GM23338 (cell line): ENCODE results near the gene PDE1C. TPM values are rescaled to one million over a fixed set of nuclear protein-coding genes. Genes with fewer than 3 reads are reported as not detected.

Experiments used
- ATAC-seq: fragments of 200-7000 bp; cut with Tn5 transposase; 3 replicates; pipeline ENCODE4 v1.9.1; 2020
- DNase-seq: peaks from one replicate; pipeline ENCODE4 v3.0.0-alpha.2; 2015; ENCODE audit warnings: low spot score
- H2AFZ ChIP-seq: fragments of 200-600 bp; sonication (generic); 2 replicates; pipeline ENCODE4 v1.8.0; 2016; ENCODE audit warnings: antibody characterized with exemption, mild to moderate bottlenecking, moderate library complexity
- H3F3A ChIP-seq: fragments of 200-600 bp; sonication (generic); replicated peaks from 2 replicates; pipeline ENCODE4 v1.8.0; 2017; ENCODE audit warnings: antibody characterized with exemption, mixed run types, low read depth
- H3K27ac ChIP-seq: fragments of 200-600 bp; sonication (generic); 2 replicates; pipeline ENCODE4 v1.6.1; 2016; ENCODE audit warnings: low read depth
- H3K27me3 ChIP-seq: fragments of 200-600 bp; sonication (generic); 2 replicates; pipeline ENCODE4 v1.8.0; 2016; ENCODE audit warnings: mild to moderate bottlenecking, mixed run types, moderate library complexity; ENCODE audit not compliant: insufficient read depth
- H3K36me3 ChIP-seq: fragments of 200-600 bp; sonication (generic); 2 replicates; pipeline ENCODE4 v1.8.0; 2016; ENCODE audit warnings: mild to moderate bottlenecking; ENCODE audit not compliant: insufficient read depth
- H3K4me1 ChIP-seq: fragments of 200-600 bp; sonication (generic); 2 replicates; pipeline ENCODE4 v1.8.0; 2016; ENCODE audit warnings: mild to moderate bottlenecking, moderate library complexity; ENCODE audit not compliant: insufficient read depth
- H3K4me2 ChIP-seq: fragments of 200-600 bp; sonication (generic); 2 replicates; pipeline ENCODE4 v1.7.1; 2017; ENCODE audit warnings: mixed run types
- H3K4me3 ChIP-seq: fragments of 200-600 bp; sonication (generic); 2 replicates; pipeline ENCODE4 v1.6.1; 2016; ENCODE audit warnings: mixed run types
- H3K79me2 ChIP-seq: fragments of 200-600 bp; sonication (generic); replicated peaks from 2 replicates; pipeline ENCODE4 v1.8.0; 2017; ENCODE audit warnings: mild to moderate bottlenecking; ENCODE audit not compliant: insufficient read depth
- H3K9me2 ChIP-seq: fragments of 200-600 bp; sonication (generic); 2 replicates; pipeline ENCODE4 v1.8.0; 2017; ENCODE audit not compliant: insufficient read depth
- H4K20me1 ChIP-seq: fragments of 200-600 bp; sonication (generic); replicated peaks from 2 replicates; pipeline ENCODE4 v1.8.0; 2017; ENCODE audit warnings: mild to moderate bottlenecking; ENCODE audit not compliant: insufficient read depth
- H3K27ac Mint-ChIP-seq: 2 replicates; pipeline ENCODE4 v1.8.0; 2020; ENCODE audit warnings: inconsistent platforms, mild to moderate bottlenecking, moderate library complexity, mixed read lengths
- H3K27me3 Mint-ChIP-seq: 3 replicates; pipeline ENCODE4 v1.8.0; 2022; ENCODE audit warnings: low read depth, mild to moderate bottlenecking, moderate library complexity, mixed read lengths, inconsistent platforms; ENCODE audit not compliant: insufficient read depth, poor library complexity
- H3K36me3 Mint-ChIP-seq: 3 replicates; pipeline ENCODE4 v1.8.0; 2021; ENCODE audit warnings: low read depth, mild to moderate bottlenecking, inconsistent platforms, moderate library complexity, mixed read lengths
- H3K4me1 Mint-ChIP-seq: 3 replicates; pipeline ENCODE4 v1.8.0; 2020; ENCODE audit warnings: mild to moderate bottlenecking, inconsistent platforms, mixed read lengths
- H3K4me3 Mint-ChIP-seq: 3 replicates; pipeline ENCODE4 v1.8.0; 2021; ENCODE audit warnings: moderate library complexity, mild to moderate bottlenecking, inconsistent platforms, mixed read lengths
- H3K9me3 Mint-ChIP-seq: 3 replicates; pipeline ENCODE4 v1.8.0; 2020; ENCODE audit warnings: moderate library complexity, mild to moderate bottlenecking, inconsistent platforms, mixed read lengths
- CREB1 ChIP-seq: fragments of 250-450 bp; sonication (Bioruptor Pico); IDR thresholded peaks from 2 replicates; pipeline ENCODE4 v1.5.0; 2020; ENCODE audit warnings: low read depth, mild to moderate bottlenecking, moderate library complexity
- CTCF ChIP-seq, 2 experiments: fragments of 200-600 bp in 1 of 2; sonication (generic) in 1 of 2; conservative IDR thresholded peaks; 2 replicates each; pipeline versions ENCODE4 v1.5.1 to v1.6.1; 2016 to 2017; ENCODE audit warnings: antibody characterized with exemption in 2 of 2, low read depth in 2 of 2, mild to moderate bottlenecking in 2 of 2, moderate library complexity in 1 of 2
- EZH2 ChIP-seq: fragments of 200-600 bp; sonication (generic); IDR thresholded peaks from one replicate; pipeline ENCODE4 v1.8.0; 2017; ENCODE audit warnings: antibody characterized with exemption, mild to moderate bottlenecking, low read depth; ENCODE audit not compliant: unreplicated experiment
- EZH2phosphoT487 ChIP-seq: fragments of 200-600 bp; sonication (generic); IDR thresholded peaks from one replicate; pipeline ENCODE4 v1.8.1; 2018; ENCODE audit warnings: antibody characterized with exemption; ENCODE audit not compliant: unreplicated experiment
- JUNB ChIP-seq: IDR thresholded peaks from one replicate; pipeline ENCODE4 v1.6.1; 2016; ENCODE audit warnings: antibody characterized with exemption; ENCODE audit not compliant: unreplicated experiment
- NANOG ChIP-seq: IDR thresholded peaks from 2 replicates; pipeline ENCODE4 v1.6.1; 2016; ENCODE audit warnings: antibody characterized with exemption, borderline replicate concordance
- POLR2AphosphoS5 ChIP-seq: IDR thresholded peaks from 2 replicates; pipeline ENCODE4 v1.6.1; 2016; ENCODE audit warnings: antibody characterized with exemption, low read depth
- STAT1 ChIP-seq: IDR thresholded peaks from one replicate; pipeline ENCODE4 v1.6.1; 2016; ENCODE audit warnings: antibody characterized with exemption; ENCODE audit not compliant: unreplicated experiment
- ZNF114 ChIP-seq: fragments of 250-450 bp; sonication (Bioruptor Pico); IDR thresholded peaks from 2 replicates; pipeline ENCODE4 v1.5.0; 2020; ENCODE audit warnings: mild to moderate bottlenecking, moderate library complexity
- ZNF331 ChIP-seq: fragments of 250-450 bp; sonication (Bioruptor Pico); IDR thresholded peaks from 2 replicates; pipeline ENCODE4 v1.5.0; 2020; ENCODE audit warnings: low read depth, mild to moderate bottlenecking, moderate library complexity
- ZNF462 ChIP-seq: fragments of 250-450 bp; sonication (Bioruptor Pico); IDR thresholded peaks from 2 replicates; pipeline ENCODE4 v1.5.0; 2020; ENCODE audit warnings: mild to moderate bottlenecking, moderate library complexity
- polyA plus RNA-seq: library from polyadenylated mRNA; unstranded; fragments of >200 nt; fragmentation: Nextera tagmentation; extraction: Ambion mirVana; gene quantifications from 2 replicates; pipeline ENCODE4 v1.2.1, GENCODE V29; 2016
- total RNA-seq: library from RNA; depleted of rRNA; stranded (reverse); fragments of >200 nt; shearing (Covaris generic); gene quantifications from 2 replicates; pipeline ENCODE4 v1.2.3, GENCODE V29; 2014
- TF ChIP-seq, protein P1 (sequence below): IDR thresholded peaks from 2 replicates; pipeline ENCODE4 v1.6.1; 2016; ENCODE audit warnings: antibody characterized with exemption
- TF ChIP-seq, protein P2 (sequence below): IDR thresholded peaks from one replicate; pipeline ENCODE4 v1.6.1; 2018; ENCODE audit warnings: antibody characterized with exemption; ENCODE audit not compliant: unreplicated experiment

The PDE1C gene
- total and polyA plus RNA-seq, 2 experiments from 2014 or later, result 0.28 TPM; not detected in 1

DNA sequence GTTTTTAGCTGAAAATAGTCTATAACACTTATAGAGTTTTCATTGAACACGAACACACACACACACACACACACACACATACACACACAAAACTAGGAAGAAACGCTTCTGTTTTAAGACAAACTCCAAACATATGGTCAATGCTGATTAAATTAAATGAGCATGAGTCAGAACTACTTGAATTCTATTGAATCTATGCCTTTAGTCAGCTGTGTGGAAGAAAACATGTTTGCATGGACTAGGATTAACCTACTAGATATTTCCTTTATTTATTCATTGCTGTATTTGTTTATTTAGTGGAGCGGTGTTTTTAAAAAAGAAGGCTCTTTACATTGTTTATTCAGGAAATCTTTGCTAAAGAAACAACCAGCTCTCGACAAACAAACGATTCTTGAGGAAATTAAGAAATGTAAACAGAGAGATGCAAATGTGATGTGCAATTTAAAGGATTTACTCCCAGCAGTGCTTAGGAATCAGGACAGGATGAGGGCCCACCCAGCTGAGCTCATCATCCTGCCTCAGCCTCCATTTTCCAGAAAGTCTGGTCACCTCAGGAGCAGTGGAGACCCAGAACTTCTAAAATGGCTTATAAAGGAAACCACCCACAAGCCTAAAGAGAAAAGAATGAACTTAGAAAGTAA lies 83.2 kb downstream of the PDE1C start:
- no peak for ATAC-seq

More for the DNA sequence above, 83.2 kb downstream of the PDE1C start:
- Mint-ChIP-seq H3K4me3 (no peak overlapping the region), H3K27ac (no peak overlapping the region), H3K27me3 (no peaks in the 10 kb centered on the region), H3K4me1 (peaks cover 6% of the 10 kb centered on the region; the same call in 2 of the 3 replicates), H3K9me3 (peaks cover 10% of the 10 kb centered on the region; the same call in 2 of the 3 replicates), H3K36me3 (peaks cover 6% of the 10 kb centered on the region; the same call in 2 of the 3 replicates)
- no peak overlapping the region for H3K4me3 ChIP-seq
- no peak for DNase-seq
- H3F3A ChIP-seq, result no peaks in the 10 kb centered on the region
- no peaks in the 10 kb centered on the region for H3K27me3 ChIP-seq
- H3K36me3 ChIP-seq, result no peaks in the 10 kb centered on the region
- no peak overlapping the region for H2AFZ ChIP-seq
- no peaks in the 10 kb centered on the region for H4K20me1 ChIP-seq
- peaks cover 3% of the 10 kb centered on the region; the same call in 1 of the 2 replicates for H3K4me1 ChIP-seq
- H3K9me2 ChIP-seq, result 0 out of 2 replicates have a peak, but pooled peaks cover 7% of the 10 kb centered on the region
- no peaks in the 10 kb centered on the region for H3K79me2 ChIP-seq
- no peak overlapping the region for H3K27ac ChIP-seq
- TF ChIP-seq ZNF331 (CRISPR knock-in tag), result no peak
- TF ChIP-seq, protein P1, sequence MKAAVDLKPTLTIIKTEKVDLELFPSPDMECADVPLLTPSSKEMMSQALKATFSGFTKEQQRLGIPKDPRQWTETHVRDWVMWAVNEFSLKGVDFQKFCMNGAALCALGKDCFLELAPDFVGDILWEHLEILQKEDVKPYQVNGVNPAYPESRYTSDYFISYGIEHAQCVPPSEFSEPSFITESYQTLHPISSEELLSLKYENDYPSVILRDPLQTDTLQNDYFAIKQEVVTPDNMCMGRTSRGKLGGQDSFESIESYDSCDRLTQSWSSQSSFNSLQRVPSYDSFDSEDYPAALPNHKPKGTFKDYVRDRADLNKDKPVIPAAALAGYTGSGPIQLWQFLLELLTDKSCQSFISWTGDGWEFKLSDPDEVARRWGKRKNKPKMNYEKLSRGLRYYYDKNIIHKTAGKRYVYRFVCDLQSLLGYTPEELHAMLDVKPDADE, result no peak
- TF ChIP-seq ZNF114, result no peak
- no peak for TF ChIP-seq STAT1
- TF ChIP-seq NANOG, result no peak
- no peak for TF ChIP-seq EZH2phosphoT487
- TF ChIP-seq CREB1 (CRISPR knock-in tag), result no peak
- no peak for TF ChIP-seq ZNF462 (CRISPR knock-in tag)
- TF ChIP-seq, protein P2, sequence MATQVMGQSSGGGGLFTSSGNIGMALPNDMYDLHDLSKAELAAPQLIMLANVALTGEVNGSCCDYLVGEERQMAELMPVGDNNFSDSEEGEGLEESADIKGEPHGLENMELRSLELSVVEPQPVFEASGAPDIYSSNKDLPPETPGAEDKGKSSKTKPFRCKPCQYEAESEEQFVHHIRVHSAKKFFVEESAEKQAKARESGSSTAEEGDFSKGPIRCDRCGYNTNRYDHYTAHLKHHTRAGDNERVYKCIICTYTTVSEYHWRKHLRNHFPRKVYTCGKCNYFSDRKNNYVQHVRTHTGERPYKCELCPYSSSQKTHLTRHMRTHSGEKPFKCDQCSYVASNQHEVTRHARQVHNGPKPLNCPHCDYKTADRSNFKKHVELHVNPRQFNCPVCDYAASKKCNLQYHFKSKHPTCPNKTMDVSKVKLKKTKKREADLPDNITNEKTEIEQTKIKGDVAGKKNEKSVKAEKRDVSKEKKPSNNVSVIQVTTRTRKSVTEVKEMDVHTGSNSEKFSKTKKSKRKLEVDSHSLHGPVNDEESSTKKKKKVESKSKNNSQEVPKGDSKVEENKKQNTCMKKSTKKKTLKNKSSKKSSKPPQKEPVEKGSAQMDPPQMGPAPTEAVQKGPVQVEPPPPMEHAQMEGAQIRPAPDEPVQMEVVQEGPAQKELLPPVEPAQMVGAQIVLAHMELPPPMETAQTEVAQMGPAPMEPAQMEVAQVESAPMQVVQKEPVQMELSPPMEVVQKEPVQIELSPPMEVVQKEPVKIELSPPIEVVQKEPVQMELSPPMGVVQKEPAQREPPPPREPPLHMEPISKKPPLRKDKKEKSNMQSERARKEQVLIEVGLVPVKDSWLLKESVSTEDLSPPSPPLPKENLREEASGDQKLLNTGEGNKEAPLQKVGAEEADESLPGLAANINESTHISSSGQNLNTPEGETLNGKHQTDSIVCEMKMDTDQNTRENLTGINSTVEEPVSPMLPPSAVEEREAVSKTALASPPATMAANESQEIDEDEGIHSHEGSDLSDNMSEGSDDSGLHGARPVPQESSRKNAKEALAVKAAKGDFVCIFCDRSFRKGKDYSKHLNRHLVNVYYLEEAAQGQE, result no peak
- no peak for TF ChIP-seq POLR2AphosphoS5
- no peak for TF ChIP-seq JUNB
- TF ChIP-seq CTCF (conservative IDR thresholded peaks at IDR 0.05; ENCODE audit: low read depth in 2 of 2), result no peak
- TF ChIP-seq EZH2, result no peak
- no peak overlapping the region for H3K4me2 ChIP-seq
